Hepatocyte (in vitro differentiated cells): ENCODE data around the gene KLHL12.

Experiments used
- EZH2 ChIP-seq: fragments of 200-600 bp; sonication (generic); IDR thresholded peaks from 2 replicates; pipeline ENCODE4 v1.6.1; 2016; ENCODE audit warnings: antibody characterized with exemption, mild to moderate bottlenecking, borderline replicate concordance
- EZH2phosphoT487 ChIP-seq: fragments of 200-600 bp; sonication (generic); IDR thresholded peaks from one replicate; pipeline ENCODE4 v1.6.1; 2018; ENCODE audit warnings: antibody characterized with exemption, mild to moderate bottlenecking, low read depth, moderate library complexity; ENCODE audit not compliant: unreplicated experiment, severe bottlenecking
- TF ChIP-seq, protein P1 (sequence below): fragments of 200-600 bp; sonication (generic); IDR thresholded peaks from 2 replicates; pipeline ENCODE4 v1.5.1; 2016; ENCODE audit warnings: antibody characterized with exemption, mild to moderate bottlenecking; ENCODE audit not compliant: poor library complexity

- TF ChIP-seq, protein P1, sequence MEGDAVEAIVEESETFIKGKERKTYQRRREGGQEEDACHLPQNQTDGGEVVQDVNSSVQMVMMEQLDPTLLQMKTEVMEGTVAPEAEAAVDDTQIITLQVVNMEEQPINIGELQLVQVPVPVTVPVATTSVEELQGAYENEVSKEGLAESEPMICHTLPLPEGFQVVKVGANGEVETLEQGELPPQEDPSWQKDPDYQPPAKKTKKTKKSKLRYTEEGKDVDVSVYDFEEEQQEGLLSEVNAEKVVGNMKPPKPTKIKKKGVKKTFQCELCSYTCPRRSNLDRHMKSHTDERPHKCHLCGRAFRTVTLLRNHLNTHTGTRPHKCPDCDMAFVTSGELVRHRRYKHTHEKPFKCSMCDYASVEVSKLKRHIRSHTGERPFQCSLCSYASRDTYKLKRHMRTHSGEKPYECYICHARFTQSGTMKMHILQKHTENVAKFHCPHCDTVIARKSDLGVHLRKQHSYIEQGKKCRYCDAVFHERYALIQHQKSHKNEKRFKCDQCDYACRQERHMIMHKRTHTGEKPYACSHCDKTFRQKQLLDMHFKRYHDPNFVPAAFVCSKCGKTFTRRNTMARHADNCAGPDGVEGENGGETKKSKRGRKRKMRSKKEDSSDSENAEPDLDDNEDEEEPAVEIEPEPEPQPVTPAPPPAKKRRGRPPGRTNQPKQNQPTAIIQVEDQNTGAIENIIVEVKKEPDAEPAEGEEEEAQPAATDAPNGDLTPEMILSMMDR: no peak
- no peak for TF ChIP-seq EZH2
- no peak for TF ChIP-seq EZH2phosphoT487
Observed at GRCh38 chr1:202923533-202923932, 3.5 kb downstream of the KLHL12 start.
